Progenitor cell of endocrine pancreas (in vitro differentiated cells): Measurements from ENCODE around the gene RUNX2. TPM values are rescaled to one million over a fixed set of nuclear protein-coding genes. Genes with fewer than 3 reads are reported as not detected.

Source experiments
- DNase-seq: peaks from one replicate; pipeline ENCODE4 v3.0.0; 2021; ENCODE audit warnings: low spot score; ENCODE audit not compliant: unreplicated experiment
- H3K27ac Mint-ChIP-seq: 2 replicates; pipeline ENCODE4 v1.8.0; 2021; ENCODE audit warnings: mild to moderate bottlenecking, moderate library complexity, mixed read lengths
- H3K27me3 Mint-ChIP-seq: 2 replicates; pipeline ENCODE4 v1.8.0; 2021; ENCODE audit warnings: mixed read lengths
- H3K36me3 Mint-ChIP-seq: 2 replicates; pipeline ENCODE4 v1.8.0; 2022; ENCODE audit warnings: mixed read lengths; ENCODE audit not compliant: insufficient read depth
- H3K4me1 Mint-ChIP-seq: 2 replicates; pipeline ENCODE4 v1.8.0; 2021; ENCODE audit warnings: low read depth, mixed read lengths
- H3K4me3 Mint-ChIP-seq: 2 replicates; pipeline ENCODE4 v1.8.0; 2021; ENCODE audit warnings: low read depth, mild to moderate bottlenecking, moderate library complexity, mixed read lengths
- H3K9me3 Mint-ChIP-seq: 2 replicates; pipeline ENCODE4 v1.8.0; 2021; ENCODE audit warnings: low read depth, mixed read lengths
- total RNA-seq: library from RNA; stranded (reverse); gene quantifications from 2 replicates; pipeline ENCODE4 v1.2.1, GENCODE V29; 2021
- TF ChIP-seq, protein P1 (sequence below): fragments of 200-600 bp; sonication (generic); IDR thresholded peaks from one replicate; pipeline ENCODE4 v1.5.0; 2021; ENCODE audit warnings: antibody characterized with exemption, mild to moderate bottlenecking; ENCODE audit not compliant: unreplicated experiment

Gene RUNX2
- total RNA-seq, 1 donor from 2014 or later: 0.46 TPM

DNA sequence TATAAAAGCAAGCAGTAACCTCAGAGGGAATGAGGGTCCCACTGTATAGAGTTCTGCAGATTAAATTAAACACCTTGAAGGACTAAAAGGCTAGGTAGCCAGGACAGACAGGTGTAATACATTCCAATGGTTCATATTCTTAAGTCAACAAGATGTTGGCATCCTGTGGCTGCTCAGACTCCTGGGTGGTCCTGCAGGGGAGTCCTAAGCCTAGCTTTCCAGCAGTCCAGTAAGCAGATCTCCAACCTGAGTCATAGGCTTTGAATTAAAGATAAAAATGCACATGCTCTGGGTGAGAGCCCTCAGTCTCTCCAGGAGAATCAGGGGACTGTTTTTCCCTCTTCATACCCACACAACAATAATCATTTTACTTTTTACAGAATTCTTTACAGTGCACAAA, 356.9 kb downstream of the RUNX2 start:
- no peaks in the 10 kb centered on the region for H3K4me1 Mint-ChIP-seq
- DNase-seq: no peak
- peaks cover 3% of the 10 kb centered on the region for H3K27me3 Mint-ChIP-seq
- H3K9me3 Mint-ChIP-seq: peaks cover 7% of the 10 kb centered on the region
- H3K36me3 Mint-ChIP-seq: peaks cover 2% of the 10 kb centered on the region
- TF ChIP-seq, protein P1, sequence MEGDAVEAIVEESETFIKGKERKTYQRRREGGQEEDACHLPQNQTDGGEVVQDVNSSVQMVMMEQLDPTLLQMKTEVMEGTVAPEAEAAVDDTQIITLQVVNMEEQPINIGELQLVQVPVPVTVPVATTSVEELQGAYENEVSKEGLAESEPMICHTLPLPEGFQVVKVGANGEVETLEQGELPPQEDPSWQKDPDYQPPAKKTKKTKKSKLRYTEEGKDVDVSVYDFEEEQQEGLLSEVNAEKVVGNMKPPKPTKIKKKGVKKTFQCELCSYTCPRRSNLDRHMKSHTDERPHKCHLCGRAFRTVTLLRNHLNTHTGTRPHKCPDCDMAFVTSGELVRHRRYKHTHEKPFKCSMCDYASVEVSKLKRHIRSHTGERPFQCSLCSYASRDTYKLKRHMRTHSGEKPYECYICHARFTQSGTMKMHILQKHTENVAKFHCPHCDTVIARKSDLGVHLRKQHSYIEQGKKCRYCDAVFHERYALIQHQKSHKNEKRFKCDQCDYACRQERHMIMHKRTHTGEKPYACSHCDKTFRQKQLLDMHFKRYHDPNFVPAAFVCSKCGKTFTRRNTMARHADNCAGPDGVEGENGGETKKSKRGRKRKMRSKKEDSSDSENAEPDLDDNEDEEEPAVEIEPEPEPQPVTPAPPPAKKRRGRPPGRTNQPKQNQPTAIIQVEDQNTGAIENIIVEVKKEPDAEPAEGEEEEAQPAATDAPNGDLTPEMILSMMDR: no peak
- H3K4me3 Mint-ChIP-seq: no peak overlapping the region
- H3K27ac Mint-ChIP-seq: no peak overlapping the region

DNA sequence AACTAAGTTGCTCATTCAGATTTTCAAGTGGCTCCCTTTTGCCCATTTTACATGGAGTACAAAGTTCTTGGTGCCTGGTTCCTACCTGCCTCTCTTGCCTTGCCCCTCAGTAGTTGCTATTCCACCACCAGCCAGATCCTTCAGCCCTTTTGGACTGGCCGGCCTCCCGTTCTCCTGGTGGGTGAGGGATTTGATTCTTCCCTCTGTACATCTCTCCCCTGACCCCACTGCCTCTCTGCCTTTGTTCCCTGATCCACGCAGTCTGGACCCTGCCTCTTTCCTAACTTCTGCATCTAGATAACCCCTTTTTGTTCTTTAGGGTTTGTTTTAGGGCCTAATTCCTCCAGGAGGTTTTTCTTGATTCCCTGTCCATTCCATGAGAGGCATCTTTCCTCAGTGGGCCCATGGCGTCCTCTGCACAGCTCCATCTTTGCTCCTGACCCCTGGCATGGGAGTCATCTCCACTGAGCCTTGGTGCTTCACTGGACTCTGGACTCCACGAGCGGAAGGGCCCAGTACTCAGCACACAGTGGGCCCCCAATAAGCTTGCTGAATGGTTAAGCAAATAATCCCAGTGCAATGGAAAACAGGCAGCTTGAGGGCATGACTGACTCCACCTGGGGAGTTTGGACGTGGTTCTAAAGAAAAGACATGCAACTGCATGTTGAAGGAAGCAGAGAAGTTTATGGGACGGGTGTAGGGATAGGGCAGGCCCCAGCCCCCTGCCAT, 358.9 kb downstream of the RUNX2 start:
- no peaks in the 10 kb centered on the region for H3K4me1 Mint-ChIP-seq
- peaks cover 3% of the 10 kb centered on the region for H3K9me3 Mint-ChIP-seq
- H3K27me3 Mint-ChIP-seq: peaks cover 3% of the 10 kb centered on the region

DNA sequence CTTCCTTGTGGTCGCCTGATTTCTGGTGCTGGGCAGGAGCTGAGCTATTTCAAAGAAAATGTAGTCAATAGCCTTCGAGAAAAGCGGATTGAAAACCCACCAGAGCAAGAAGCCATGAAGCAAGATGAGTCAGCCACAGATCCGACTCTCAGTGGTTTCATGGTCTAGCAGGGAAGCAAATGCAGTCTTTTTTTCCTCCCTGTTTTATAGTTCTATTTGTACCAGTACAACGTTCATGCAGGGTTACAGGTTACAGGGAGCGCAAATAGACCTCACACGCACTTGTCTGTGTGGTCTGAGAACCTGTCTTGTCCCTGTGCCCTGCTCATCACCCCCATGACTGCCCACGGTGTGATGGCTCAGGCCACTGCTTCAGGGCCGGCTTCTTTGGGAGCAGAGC, 359.4 kb downstream of the RUNX2 start:
- H3K27me3 Mint-ChIP-seq: peaks cover 3% of the 10 kb centered on the region
- H3K4me1 Mint-ChIP-seq: no peaks in the 10 kb centered on the region
- DNase-seq: no peak
- H3K36me3 Mint-ChIP-seq: no peaks in the 10 kb centered on the region
- H3K27ac Mint-ChIP-seq: no peak overlapping the region
- H3K9me3 Mint-ChIP-seq: no peaks in the 10 kb centered on the region
- no peak overlapping the region for H3K4me3 Mint-ChIP-seq
- TF ChIP-seq, protein P1: no peak

More for the DNA sequence above, 358.9 kb downstream of the RUNX2 start:
- H3K4me3 Mint-ChIP-seq: no peak overlapping the region
- H3K27ac Mint-ChIP-seq: no peak overlapping the region
- no peaks in the 10 kb centered on the region for H3K36me3 Mint-ChIP-seq
- DNase-seq: no peak
- TF ChIP-seq, protein P1: no peak

DNA sequence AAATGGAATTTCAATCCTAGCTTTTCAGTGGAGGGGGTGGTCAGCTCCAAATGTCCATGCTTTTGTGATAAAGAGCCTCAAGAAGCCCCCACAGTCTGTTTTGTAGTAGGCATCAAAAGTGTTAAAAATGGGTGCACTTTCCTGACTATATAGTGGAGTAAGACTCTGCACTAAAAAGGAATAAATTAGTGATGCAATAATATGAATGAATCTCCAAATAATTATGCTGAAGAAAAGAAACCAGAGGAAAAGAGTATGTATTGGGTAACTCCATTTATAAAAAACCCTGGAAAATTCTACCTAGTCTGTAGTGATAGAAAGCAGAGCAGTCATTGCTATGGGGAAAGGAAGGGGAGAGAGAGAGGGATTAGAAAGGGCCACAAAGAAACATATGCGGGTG, 360.1 kb downstream of the RUNX2 start:
- Mint-ChIP-seq H3K4me3 (no peak overlapping the region), H3K4me1 (no peaks in the 10 kb centered on the region), H3K9me3 (no peaks in the 10 kb centered on the region), H3K27me3 (peaks cover 3% of the 10 kb centered on the region), H3K36me3 (no peaks in the 10 kb centered on the region), H3K27ac (no peak overlapping the region)
- no peak for DNase-seq
- TF ChIP-seq, protein P1: no peak

DNA sequence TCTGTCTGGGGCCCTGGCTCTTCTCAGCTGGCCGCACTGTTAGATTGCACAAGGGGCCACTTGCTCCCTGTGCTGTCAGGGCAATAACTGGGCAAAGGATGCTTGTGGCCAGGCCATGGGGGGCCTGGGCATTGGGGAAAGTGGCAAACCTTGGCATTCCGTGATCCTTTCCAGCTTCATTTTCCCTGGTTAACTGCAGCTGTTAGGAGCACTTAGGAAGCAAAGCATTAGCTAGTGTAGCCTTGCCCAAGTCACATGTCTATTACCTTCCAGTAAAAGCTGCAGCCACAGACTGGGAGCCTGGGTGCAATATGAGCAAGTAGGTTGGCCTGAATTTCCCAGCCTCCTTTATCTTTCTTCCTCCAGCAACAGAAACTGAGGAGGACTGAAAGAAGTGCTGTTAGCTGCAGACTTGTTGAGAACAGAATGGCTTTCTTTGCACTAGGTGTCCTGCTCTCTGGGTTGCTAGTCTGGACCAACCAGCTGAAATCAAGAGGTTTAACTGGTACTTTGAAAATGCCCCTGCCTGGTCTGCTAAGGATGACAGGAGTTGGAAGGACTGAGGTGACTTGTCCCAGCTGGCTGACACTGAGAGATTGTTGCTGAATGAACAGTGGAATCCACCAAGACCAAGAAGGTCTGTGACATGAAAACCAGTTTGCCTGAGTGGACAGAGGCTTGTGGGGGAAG, 361.9 kb downstream of the RUNX2 start:
- TF ChIP-seq, protein P1: no peak
- Mint-ChIP-seq H3K9me3 (peaks cover 3% of the 10 kb centered on the region), H3K4me1 (no peaks in the 10 kb centered on the region), H3K36me3 (no peaks in the 10 kb centered on the region), H3K27ac (no peak overlapping the region), H3K4me3 (no peak overlapping the region), H3K27me3 (peaks cover 3% of the 10 kb centered on the region)
- no peak for DNase-seq
